Dermis blood vessel endothelial cell (primary cell): Measurements from ENCODE around the gene MGP. TPM values are rescaled to one million over a fixed set of nuclear protein-coding genes. Genes with fewer than 3 reads are reported as not detected.

Experiments used
- total RNA-seq: library from RNA; depleted of rRNA; stranded (reverse); fragments of >200 nt; gene quantifications from 2 replicates; pipeline ENCODE4 v1.2.3, GENCODE V29; 2014

The MGP gene
- total RNA-seq, 1 donor from 2014 or later, result 63.0 TPM

Other genes starting within 250 kb of the MGP start
- gene GUCY2C, start 189.3 kb downstream of the MGP start, total RNA-seq, result not detected in 2 replicates
- gene WBP11, start 82.4 kb downstream of the MGP start, total RNA-seq, result 9.5 and 17.4 TPM in 2 replicates
- gene C12orf60, start 82.2 kb downstream of the MGP start, total RNA-seq, result 1.7 and 2.0 TPM in 2 replicates
- gene SMCO3, start 71.7 kb downstream of the MGP start, total RNA-seq, result 1.2 and 1.6 TPM in 2 replicates
- gene ART4, start 42.3 kb downstream of the MGP start, total RNA-seq, result 53.1 and 55.7 TPM in 2 replicates
- 0.14 TPM in 1 of 2 replicates, not detected in the other for gene ERP27, start 52.7 kb upstream of the MGP start, total RNA-seq
- 117 and 168 TPM in 2 replicates for gene ARHGDIB, start 75.7 kb upstream of the MGP start, total RNA-seq
- gene PDE6H, start 87.2 kb upstream of the MGP start, total RNA-seq, result not detected in 2 replicates